Astrocyte of the hippocampus (primary cell): ENCODE results near the gene CAND2.
A peak's percentile ranks its signal among the peaks of the same experiment; 100 is the strongest.

Experiments used
- DNase-seq: peaks from one replicate; pipeline ENCODE4 v3.0.0; 2011; ENCODE audit warnings: low read depth, low spot score

The CAND2 gene

GRCh38 chr3:12796171-12797123 lies at the start of gene CAND2:
CAND2 (plus strand) TSS chr3:12796680; CDS start chr3:12796721, 41 bp downstream.
- DNase-seq = peak; percentile 80

- no peak for DNase-seq
These were observed 48.0 kb upstream of the CAND2 start for GRCh38 chr3:12748477-12748876.

GRCh38 chr3:12750223-12750622 lies 46.3 kb upstream of the CAND2 start:
- DNase-seq = peak; percentile 93

DNA sequence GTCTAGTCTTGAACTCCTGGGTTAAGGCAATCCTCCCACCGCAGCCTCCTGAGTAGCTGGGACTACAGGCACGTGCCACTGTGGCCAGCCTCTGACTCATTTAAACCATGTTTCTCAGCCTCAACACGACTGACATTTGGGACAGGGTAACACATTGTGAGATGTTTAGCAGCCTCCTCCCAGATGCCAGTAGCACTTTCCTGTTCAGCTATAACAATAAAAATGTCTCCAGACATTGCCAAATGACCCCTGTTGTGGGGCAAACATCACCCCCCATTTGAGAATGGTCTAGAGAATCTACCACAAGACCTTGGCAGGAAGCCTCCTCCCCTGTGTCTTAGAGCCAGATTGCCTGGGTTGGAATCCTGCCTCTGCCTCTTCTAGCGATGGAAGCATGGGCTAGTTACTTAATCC lies 45.8 kb upstream of the CAND2 start:
- DNase-seq = peak; percentile 90

- DNase-seq = peak; percentile 46
These were observed 44.9 kb upstream of the CAND2 start for GRCh38 chr3:12751571-12751970.

DNA sequence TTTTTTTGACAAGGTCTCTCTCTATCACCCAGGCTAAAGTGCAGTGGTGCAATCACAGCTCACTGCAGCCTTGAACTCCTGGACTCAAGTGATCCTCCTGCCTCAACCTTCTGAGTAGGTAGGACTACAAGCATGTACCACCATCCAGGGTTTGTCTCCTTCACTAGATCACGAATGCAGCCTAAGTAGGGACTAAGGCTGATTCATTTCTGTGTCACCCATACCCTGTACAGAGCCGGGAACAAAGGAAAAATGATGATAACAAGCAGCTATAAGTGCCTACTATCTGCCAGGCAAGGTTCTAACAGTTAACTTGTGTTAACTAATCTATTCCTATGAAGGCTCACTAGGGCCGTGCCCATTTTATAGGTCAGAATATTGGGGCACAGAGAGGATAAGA lies 44.4 kb upstream of the CAND2 start:
- DNase-seq = no peak

DNA sequence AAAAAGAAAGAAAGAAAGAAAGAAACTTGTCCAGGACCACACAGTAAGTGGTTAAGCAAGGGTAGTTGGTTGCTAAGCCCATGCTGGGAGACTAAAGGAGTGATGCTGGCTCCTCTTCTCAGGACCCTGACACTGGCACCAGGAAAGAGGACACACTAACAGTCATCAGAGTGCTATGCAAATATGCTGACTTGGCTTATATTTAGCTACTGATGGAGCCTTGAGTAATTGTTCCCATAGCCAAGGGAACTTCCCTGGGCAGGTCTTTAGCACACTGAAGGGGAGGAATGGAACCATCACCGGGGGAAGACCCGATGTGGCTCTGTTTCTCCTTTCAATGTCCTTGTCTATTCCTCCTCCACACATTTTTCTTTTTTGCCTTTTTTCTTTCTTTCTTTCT lies 43.7 kb upstream of the CAND2 start:
- peak; percentile 31 for DNase-seq

DNA sequence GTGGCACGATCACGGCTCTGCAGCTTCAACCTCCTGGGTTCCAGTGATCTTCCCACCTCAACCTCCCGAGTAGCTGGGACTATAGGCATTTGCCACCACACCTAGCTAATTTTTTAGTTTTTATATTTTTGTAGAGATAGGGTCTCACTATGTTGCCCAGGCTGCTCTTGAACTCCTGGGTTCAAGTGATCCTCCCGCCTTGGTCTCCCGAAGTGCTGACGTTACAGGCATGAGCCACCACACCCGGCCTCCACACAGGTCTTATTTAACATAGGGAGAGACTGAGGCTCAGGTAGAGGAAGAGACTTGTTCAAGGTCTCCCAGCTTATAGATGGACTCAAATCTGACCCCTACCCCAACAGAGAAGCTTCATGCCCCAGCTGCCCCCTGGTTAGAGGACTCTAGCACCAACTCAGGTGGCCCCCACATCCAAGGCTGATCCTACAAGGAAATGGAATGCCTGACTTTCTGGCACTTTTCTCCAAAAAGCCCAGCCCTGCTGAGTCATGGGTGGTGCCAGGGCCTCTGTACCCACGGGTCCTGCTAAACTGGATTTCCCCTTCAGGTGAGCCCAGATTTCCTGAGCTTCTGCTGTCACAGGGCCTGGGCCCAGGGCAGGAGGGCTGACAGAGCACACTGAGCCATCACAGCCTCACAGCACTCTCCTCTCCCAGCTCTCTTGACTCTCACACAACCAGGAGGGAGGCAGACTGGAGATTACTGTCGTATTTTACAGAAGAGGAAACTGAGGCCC lies 43.0 kb upstream of the CAND2 start:
- DNase-seq = no peak

- no peak for DNase-seq
These were observed 42.2 kb upstream of the CAND2 start for GRCh38 chr3:12754313-12754712.

DNA sequence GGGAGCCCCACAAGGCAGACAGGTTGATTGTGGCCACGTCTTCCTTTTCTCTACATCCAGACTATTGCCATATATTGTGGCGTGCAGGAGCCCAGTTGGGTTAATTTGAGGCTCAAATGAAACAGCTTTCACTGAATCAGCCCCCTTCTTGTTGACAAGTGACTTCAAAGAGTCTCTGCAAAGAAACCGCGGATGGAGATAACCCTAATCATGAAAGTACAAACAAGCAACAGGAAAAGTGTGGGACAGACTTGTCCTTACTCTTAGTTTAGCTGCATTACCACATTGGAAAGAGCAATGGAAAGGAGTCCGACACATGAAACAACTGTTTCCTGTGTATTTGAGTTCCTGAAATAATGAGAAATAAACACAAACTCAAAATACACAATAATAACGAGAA lies 40.7 kb upstream of the CAND2 start:
- no peak for DNase-seq

GRCh38 chr3:12756175-12756574 lies 40.3 kb upstream of the CAND2 start:
- DNase-seq = no peak

DNA sequence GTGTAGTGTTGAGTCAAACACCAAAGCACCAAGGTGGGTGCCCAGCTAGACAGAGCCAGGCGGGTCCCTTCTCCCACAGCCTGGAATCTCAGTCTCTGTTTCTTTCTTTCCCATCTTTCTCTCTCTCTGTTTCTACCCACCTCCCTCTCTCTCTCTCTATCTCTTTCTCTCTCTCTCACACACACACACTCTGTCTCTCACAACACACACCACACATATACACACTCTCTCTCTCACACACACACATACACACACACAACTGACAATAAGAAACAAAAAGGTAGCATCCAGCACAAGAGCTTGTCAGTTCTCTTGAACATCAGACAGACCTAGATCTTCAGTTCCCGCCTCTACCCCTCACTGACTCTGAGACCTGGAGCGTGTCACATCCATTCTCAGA lies 39.8 kb upstream of the CAND2 start:
- no peak for DNase-seq

GRCh38 chr3:12758025-12758781 lies 38.3 kb upstream of the CAND2 start:
- peak; percentile 78 for DNase-seq

- DNase-seq = no peak
These were observed 37.3 kb upstream of the CAND2 start, which contains the start of gene TMEM40 for GRCh38 chr3:12759097-12759679. TMEM40 (minus strand) TSS chr3:12759259; CDS start chr3:12749832, 9,427 bp downstream.

GRCh38 chr3:12759693-12760565 lies 36.6 kb upstream of the CAND2 start:
- DNase-seq = no peak

DNA sequence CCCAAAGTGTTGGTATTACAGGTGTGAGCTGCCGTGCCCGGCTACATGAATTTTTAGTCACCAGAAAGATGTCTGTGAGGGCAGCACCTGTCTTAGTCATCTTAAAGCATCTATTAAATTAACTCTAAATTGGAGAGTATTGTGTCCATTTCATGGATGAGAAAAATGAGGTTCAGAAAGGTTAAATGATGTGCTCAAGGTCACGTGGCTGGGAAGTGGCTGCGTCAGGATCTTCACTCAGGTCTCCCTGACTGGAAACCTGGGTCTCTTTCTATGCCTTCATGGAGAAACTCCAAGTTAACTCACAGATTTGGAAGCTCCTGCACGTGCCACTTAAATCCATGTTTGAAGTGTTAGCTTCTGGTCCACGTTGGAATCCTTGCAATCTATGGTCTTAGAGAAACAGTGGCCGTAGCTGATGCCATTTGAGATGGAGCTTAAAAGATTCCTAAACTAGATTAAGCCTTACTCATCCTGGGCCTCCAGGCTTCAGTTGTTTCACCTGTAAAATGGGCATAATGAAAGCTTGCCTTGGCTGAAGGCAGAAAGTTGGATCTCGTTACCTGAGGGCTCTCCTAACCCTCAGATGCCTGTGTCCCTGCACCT lies 32.2 kb upstream of the CAND2 start:
- no peak for DNase-seq

GRCh38 chr3:12766541-12766940 lies 29.9 kb upstream of the CAND2 start:
- no peak for DNase-seq

GRCh38 chr3:12768579-12769527 lies 27.6 kb upstream of the CAND2 start:
- DNase-seq = no peak

DNA sequence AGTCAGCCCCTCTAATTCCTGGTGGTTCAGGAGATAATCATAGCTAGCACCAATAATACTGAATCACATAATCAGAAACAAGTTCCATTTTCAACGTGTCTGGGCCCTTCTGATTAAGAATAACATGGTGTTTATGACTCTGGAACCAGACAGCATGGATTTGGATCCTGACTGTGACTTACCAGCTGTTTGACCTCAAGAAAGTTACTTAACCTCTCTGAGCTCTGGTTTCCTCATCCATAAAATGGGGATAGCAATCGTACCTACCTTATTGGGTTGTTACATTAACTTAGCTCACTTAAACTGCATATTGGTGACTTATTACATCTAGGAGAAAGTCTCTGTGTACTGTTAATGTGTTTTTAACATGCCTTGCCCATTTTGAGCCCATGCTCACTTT lies 26.7 kb upstream of the CAND2 start:
- no peak for DNase-seq
